Activated CD4-positive, CD25-positive, alpha-beta regulatory T cell treated with anti-CD3 and anti-CD28 coated beads, Interleukin-2, amount 50 U/mL, for 16 hours (primary cell): ENCODE data around the gene ANKRD13B.

Source experiments
- DNase-seq: peaks from one replicate; pipeline ENCODE4 v3.0.0-alpha.2; 2020; ENCODE audit warnings: low read depth, low spot score

The ANKRD13B gene

DNA sequence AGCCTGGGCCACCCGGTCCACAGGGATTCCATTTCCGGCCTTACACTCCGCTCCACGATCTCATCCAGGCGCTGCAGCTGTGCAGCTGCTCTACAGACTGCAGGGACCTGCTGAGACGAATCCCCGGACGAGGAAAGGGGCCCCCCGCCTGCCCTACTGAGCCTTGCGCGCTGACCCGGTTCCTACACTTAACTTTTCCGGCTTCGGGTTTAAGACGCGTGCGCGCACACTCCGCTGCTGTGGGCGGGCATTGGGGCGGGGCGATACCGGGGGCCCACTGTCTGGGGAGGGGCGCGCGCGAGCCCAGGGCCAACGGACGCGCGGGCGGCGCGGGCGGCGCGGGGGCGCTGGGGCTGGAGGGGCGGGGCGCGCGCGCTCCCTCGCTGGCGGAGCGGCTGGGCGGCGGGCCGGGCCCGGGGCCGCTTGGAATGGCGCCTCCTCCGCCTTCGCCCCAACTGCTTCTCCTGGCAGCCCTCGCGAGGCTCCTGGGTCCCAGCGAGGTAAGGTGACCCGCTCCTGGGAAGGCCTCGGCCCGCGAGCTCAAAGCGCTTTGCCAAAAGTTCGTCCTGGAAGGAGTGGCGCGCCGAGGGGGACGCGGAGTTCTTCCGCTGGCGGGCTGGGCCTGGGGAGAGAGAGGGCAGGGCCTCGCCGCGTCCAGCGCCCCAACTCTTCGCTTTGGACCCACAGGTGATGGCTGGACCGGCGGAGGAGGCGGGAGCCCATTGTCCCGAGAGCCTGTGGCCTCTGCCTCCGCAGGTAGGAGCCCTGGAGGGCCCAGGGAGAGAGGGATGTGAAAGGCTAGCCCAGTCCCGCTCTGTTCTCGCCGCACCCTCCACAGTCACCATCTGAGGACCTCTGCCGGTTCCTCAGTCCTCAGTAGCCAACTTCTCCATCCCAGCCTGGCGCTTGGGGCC lies 24.3 kb upstream of the ANKRD13B start, which contains the start of gene TP53I13:
Gene TP53I13 (plus strand): TSS at position 371 of the 914 bp plus-strand sequence. CDS start 58 bp downstream, at position 429.
- peak; percentile 77 for DNase-seq

DNA sequence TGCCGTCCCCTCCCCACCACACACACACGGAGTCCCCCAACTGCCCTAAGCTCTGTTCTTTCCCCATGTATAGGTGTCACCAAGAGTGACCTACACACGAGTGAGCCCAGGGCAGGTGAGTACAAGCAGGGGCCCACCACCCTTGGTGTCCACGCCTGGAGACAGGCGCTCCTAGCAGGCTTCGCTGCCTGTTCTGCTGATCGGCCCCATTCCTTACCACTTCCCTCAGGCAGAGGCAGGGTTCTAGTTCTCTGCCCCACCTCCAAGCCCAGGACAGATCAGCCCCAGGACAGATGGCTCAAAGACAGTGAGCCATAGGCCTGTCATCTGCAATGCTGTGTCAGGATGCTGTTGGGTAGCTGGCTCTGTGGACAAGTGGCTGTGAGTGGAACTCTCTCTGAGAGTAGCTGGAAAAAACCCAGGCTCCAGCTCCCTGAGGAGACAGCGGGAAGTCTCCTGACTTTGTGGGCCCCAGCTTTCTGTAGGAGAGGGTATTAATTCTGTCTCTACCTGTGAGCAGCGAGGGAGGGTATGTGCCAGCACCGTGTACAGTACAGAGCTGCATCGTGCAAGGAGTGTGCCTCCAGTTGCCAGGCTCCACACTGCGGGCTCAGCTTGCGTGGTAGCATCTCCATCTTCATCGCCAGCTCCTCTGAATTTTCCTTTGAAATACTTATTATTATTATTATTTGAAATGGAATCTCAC lies 23.5 kb upstream of the ANKRD13B start:
- no peak for DNase-seq

DNA sequence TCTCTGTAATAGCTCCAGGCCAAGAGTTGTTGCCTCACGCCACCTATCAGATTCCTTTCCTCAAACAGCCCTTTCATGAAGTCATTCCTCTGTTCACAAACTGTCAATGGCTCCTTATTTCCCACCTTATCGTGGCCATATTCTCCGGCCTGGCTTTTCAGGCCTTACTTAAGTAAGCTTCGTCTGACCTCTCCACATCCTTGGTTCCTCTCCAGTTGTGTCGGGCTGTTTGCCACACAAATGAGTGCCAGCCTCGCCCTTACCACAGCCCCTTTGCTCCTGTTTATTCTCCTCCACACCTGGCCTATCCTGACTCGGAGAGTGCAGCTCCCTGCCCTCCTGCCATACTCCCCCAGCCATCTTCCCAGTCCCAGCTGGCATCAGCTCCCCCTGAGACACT lies 22.4 kb upstream of the ANKRD13B start:
- DNase-seq: no peak

DNA sequence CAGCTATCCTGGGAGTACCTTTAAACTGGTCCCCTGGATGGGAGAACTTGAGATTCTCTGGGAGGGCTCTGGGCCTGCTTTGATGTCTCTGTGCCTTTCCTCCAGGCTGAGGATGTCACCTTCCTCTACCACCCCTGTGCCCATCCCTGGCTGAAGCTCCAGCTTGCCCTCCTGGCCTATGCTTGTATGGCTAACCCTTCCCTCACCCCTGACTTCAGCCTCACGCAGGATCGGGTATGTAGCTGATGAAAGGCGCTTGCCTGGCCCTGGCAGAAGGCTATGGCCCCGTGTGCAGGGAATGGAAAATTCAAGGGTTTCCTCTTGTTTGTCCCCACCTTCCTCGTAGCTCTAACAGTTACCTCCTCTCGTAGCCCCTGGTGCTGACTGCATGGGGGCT lies 21.4 kb upstream of the ANKRD13B start:
- DNase-seq: no peak

DNA sequence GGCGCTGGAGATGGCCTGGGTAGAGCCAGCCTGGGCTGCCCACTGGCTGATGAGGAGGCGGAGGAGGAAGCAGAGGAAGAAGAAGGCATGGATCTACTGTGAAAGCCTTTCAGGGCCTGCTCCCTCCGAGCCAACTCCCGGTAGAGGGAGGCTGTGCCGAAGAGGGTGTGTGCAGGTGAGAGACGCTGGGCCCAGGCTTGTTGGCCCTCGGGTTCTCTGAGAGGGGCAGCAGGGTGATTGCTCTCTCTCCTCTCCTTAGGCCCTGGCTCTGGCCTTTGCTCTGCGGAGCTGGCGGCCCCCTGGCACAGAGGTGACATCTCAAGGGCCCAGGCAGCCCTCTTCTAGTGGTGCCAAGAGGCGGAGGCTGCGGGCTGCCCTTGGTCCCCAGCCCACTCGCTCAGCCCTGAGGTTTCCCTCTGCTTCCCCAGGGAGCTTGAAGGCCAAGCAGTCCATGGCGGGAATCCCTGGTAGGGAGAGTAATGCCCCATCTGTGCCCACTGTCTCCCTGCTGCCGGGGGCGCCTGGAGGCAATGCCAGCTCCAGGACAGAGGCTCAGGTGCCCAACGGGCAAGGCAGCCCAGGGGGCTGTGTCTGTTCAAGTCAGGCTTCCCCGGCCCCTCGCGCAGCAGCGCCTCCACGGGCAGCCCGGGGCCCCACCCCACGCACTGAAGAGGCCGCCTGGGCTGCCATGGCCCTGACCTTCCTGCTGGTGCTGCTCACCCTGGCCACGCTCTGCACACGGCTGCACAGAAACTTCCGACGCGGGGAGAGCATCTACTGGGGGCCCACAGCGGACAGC lies 20.9 kb upstream of the ANKRD13B start:
- DNase-seq: no peak

DNA sequence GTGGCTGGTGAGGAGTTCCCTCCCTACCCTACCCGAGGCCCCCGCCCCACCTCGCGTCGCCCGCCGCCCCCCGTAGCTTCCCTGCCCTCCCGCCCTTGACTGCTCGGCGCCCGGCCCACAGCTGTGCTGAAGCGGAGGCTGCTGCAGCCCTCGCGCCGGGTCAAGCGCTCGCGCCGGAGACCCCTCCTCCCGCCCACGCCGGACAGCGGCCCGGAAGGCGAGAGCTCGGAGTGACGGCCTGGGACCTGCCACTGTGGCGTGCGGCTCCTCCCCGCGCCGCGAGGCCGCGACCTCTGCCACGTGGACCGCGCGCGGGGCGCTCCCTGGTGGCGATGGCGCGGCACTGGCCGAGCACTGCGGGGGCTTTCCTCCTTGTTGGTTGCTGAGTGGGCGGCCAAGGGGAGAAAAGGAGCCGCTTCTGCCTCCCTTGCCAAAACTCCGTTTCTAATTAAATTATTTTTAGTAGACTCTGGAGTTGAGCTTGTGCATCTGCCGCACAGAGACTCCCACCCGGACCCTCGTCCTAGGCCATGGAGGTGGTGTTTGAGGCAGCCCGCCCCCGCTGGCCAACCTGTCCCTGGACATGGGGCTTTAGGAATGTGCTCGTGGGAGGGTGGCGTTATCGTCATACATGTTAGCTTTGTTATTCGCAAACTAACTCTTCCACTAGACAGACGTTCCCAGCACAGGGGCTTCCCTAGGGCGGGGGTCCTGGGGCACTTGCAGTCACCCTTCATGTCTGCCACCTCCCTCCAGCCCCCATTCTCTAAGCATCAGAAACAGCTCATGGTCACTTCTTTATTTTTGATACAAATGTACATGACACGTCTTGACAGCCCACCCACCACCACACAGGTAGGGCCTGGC lies 20.0 kb upstream of the ANKRD13B start:
- no peak for DNase-seq

DNA sequence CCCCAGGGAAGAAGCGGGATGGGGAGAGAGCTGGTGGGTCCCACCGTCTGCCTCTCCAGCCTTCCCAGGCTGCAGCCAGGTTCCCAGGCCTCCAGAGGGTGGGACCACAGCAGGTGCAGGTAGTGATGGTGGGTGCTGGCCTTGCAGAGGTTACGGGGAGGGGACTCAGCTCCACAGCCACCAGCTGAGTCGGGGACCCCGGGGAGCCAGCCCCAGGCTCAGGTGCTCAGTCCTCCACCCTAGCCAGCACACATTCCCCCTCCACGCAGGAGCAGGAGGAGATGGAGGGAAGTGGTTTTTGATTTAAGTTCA lies 19.4 kb upstream of the ANKRD13B start:
- DNase-seq: no peak

DNA sequence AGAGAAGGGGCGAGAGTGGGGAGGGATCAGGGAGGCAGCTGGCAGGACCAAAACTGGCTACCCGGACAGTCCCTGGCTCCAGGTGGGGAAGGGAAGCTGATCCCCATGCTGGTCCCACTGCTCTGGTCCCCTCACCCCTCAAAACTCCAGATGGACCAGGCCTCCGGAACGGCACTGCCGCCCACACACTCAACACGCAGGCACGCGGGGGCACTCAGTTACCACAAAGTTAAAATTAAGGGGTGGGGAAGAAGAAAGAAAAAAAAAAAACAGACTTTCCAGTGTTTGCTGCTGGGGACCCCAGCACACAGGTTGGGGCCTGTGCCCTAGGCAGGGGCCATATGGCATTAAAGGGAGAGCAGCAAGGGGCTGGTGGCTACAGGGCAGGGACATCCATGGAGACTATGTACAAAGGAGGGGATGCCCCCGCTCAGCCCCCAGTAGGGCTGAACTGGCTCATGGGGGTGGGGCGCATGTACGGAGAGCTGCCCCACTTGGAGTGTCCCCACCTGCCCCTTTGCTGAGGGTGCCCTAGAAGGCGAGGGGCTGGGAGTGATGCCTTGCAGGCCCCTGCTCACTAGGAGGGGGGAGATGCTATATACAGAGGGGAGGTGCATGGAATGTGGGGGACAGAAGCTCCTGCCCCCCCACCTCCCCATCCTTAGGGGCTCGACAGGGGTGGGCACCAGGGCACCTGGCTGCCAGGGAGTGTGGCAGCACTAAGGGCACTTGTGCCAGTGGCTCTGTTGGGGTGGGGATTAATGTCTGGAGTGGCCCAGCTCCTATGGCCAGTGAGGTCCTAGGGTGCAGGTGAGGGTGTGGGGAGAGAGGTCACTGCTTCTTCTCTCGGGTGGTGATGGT lies 18.8 kb upstream of the ANKRD13B start:
- no peak for DNase-seq

DNA sequence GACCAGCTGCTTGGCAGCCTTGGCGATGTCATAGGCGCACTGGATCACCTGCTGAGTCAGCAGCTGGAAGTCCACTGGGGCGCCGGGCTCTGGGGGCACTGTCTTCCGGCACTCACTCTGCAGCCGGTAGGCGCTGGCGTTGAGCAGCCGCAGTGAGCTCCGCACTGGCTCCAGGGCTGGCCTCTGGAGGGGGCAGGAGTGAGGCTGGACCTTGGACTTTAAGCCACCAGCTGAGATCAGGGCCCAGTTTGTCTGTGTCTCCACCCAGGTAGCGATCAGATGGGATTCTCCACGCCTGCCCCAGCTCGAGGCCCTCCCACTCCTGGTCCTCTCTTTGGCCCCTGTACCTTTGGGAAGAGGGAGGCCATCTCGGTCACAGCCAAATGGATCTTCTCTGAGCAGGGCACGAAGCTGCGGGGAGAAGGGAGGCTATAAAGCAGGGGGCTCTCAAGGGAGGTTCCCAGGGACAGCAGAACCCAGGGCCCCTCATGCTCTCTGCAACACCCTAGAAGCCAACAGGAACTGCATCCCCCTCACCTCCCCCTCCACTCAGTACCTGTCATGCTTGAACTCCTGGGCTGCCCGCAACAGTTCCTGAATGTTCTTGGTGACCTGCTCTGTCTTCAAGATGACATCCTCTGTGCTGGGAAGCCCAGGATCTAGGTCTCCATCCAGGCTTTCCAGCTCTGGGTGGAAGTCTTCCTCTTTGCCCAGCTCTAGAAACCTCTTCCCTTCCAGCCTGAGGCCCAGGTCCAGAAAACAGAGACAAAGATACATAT lies 18.0 kb upstream of the ANKRD13B start:
- DNase-seq: no peak

DNA sequence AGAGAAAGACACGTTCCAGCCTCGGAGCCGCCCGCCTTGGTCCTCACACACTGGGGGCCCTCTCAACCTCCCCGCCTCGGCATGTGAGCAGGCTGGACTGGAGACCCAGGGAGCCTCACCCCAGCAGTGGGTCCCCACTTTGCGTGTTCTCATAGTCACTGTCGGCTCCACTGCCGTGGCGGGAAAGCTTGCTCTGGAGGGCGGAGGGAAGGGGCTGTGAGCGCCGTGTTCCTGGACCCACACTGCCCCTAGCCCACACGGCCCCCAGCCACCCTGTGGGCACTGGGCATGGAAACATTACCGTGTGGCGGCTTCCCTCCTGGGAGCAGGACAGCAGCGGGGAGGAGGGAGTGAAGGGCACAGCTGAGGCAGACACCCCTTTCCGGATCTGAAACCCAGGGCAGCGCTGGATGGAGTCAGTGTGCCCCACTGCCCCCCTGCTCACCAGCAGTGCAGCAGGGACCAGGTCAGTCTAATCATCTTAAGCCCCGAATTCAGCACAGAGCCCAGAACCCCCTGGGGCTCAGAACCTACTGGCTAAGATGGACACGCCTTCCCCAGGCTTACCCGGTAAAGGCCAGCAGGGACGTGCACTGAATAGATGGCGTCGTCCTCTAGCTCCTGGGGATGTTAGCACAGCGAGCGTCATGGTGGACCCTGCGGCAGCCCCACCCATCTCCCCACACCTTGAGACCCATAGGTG lies 17.3 kb upstream of the ANKRD13B start:
- no peak for DNase-seq

DNA sequence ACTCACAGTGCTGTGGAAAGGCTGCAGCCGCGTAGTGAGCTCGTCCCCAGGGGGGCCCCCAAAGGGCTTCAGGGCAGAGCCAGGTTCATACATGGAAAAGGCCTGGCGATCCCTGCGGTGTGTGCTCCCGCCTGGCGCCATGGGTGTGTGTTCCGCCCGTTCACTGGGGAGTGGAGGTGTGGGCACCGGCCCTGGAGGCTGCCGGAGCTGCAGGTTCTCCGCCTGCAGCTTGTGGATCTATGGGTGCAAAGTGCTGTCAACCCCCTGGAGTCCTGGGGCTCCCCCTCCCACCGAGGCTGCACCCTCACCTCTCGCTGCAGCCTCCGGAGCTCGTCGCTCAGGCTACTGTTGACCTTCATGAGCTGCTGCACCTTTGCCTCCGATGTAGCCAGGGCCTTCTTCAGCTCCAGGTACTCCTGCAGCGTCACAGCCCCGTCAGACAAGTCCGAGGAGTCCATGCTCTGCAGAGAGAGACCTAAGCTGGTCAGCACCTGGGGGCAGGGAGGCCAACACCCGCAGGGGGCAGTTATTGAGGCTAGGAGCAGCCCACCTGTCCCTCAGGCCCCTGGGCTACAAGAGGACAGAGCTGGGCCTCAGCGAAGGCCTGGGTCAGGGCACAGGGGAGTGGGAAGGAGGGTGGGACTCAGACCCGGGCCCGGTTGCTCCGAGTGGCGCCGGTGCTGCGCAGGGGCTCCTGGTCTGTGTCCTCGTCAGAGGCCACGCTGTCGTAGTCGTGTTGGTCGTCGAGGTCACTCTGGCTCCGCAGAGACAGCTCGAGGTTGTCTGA lies 16.5 kb upstream of the ANKRD13B start:
- no peak for DNase-seq

DNA sequence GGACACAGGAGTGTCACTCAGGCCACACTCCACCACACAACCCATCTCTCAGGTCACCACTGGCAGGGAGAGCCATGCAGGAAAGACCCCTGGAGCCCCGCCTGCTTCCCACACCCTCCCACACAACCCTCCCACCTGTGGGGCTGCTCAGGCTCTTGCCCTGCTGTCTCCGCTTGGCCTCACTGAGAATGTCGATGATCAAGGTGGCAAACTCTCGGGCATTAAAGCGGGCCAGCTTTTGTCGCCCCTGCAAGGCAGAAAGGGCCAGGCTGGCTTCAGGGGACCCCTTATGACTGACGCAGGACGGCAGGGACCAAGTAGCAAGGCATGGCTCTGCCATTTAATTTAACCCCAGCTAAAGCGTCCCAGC lies 15.9 kb upstream of the ANKRD13B start:
- no peak for DNase-seq

DNA sequence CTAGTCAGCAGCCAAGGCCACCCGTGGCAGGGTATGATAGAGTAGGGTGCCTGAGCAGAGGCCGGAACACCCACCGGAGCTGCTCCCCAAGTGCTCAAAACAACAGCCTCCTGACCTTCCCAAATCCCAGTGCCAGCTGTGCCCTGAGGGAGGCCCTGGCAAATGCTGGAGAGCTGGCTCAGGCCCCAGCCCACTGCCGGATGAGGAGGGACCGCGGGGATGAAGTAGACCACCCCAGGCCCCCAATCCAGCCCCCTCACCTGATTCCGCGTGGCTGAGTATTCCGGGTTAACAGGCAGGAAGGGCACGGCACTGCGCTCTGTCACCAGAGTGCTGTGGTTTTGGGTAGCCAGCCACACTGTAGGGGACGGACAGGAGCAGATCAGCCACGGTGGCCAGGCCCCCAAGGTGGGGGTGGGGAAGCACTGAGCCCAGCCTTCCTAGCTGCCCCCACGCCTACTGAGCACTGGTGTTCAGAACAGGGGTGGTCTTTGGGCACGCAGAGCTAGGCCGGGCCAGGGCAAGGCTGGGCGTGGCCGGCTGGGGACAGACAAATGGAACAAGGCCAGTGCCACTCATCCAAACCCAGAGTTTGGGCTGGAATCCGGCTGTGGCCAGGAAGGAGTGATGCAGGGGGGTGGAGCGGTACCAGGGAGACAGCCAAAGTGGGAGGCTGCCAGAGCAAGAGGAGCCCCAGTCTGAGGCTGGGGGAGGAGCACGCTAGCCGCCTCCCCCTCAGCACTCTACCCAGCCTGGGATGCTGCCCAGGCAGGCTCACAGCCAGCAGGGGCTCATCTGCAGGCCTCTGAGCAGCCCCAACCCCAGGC lies 15.3 kb upstream of the ANKRD13B start:
- no peak for DNase-seq

DNA sequence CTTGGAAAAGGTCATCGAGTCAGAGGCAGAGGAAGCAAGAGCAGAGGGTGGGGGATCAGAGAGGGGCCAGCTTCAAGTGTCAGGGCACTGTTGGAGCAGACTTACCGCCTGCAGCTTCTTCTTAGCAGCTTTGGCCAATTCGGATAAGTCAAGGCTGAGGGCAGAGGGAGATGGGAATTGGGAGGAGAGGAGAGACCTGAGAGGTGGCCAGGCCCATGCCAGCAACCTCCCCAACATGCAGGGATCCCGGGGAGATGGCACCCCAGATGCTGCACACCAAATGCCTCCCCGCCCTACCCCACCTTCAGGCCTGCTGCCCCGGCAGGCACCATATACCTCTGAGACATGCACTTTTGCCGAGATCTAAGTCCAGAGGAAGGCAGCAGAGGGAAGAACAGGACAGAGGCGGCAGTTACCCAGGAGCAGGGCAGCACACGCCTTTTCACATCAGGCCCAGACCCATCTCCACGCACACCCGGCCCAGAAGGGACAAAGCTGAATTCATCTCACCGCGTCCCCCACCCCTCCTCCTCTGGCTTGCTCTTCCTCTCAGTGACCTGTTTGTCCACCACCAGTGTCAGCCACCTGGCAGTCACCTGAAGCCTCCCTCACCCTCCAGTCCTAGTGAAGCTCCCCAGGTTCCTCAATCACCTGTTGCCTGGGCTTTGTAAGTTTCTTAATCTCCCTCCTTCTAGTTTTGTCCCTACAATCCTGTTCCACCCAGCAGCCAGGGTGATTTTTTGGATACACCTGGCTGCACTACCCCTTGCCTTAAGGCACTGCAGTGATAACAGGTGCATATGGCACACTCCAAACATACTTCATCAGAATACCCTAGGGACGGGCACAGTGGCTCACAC lies 14.1 kb upstream of the ANKRD13B start:
- DNase-seq: no peak

DNA sequence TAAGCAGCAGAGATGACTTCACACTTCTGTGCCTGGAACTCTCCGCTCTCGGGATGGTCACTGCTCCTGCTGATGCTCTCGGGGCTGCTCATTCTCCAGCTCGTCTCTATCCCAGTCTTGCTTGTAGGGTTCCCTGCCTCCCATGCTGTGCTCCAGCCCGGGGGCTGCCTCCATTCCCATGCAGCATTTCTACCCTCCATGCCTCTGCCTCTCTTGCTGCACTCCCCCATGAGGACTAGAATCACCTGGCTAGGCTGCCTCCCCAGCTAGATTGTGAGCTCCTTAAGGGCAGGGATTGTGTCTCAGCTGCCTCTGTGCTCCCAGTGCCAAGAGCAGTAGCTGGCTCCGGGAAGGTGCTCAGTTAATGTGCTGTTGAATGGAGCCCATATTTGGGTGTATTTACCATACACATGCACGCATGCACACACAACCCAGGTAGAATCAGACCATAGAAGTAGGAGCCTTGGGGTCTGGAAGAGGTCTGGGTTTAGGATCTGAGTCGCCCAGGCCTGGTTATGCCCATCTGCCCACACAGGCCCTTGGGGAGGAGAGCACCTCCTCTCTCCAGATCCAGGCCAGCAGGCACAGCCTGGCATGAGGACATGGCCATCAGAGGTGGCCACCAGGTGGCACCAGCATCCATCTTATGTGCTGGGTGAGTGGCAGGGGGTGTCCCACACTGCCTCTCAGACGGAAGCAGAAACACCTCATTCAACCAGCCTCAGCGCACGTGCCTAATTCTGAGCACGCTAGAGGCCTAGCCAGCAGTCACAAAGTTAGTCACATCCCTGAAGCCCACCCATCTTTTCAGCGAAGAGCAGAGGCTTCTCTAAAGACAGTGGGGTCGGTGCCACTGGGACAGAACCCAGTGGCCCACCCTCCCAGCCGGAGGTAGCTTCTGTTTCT lies 12.8 kb upstream of the ANKRD13B start:
- peak; percentile 78 for DNase-seq
